ENCODE data around the gene SLC16A5. TPM values are rescaled to one million over a fixed set of nuclear protein-coding genes. Genes with fewer than 3 reads are reported as not detected.
"Not testable (repeated sequence)": the region's sequence is repeated elsewhere in the genome, so short reads cannot be mapped to it uniquely, and the experiment has no call there.

Gene SLC16A5
- total RNA-seq, 3 donors from 2014 or later (not counting 1 experiment from before 2014, with no cell fraction given), result 6.3 to 11.2 (median 10.0) TPM

DNA sequence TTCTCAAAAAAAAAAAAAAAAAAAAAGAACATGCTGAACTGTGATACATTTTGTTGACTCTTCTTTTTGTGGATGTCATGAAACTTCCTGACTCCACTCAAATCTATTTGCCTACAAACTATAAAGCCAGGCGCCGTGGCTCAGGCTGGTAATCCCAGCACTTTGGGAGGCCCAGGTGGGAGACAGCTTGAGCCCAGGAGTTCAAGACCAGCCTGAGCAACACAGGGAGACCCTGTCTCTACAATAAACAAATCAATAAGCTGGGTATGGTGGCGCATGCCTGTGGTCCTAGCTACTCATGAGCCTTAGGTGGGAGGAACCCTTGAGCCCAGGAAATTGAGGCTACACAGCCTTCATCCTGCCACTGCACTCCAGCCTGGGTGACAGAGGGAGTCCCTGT lies 45.2 kb downstream of the SLC16A5 start:
- intact Hi-C loops (cut with micrococcal nuclease), result loop anchor here (5.0 kb wide), 1 partner anchor 39 kb away; no protein-coding TSS in a partner anchor
- TF ChIP-seq, protein P1, sequence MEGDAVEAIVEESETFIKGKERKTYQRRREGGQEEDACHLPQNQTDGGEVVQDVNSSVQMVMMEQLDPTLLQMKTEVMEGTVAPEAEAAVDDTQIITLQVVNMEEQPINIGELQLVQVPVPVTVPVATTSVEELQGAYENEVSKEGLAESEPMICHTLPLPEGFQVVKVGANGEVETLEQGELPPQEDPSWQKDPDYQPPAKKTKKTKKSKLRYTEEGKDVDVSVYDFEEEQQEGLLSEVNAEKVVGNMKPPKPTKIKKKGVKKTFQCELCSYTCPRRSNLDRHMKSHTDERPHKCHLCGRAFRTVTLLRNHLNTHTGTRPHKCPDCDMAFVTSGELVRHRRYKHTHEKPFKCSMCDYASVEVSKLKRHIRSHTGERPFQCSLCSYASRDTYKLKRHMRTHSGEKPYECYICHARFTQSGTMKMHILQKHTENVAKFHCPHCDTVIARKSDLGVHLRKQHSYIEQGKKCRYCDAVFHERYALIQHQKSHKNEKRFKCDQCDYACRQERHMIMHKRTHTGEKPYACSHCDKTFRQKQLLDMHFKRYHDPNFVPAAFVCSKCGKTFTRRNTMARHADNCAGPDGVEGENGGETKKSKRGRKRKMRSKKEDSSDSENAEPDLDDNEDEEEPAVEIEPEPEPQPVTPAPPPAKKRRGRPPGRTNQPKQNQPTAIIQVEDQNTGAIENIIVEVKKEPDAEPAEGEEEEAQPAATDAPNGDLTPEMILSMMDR (IDR thresholded peaks at IDR 0.05), result no peak
- H3K4me3 ChIP-seq (ENCODE audit: low read length), result no peak overlapping the region
- H3K4me1 Mint-ChIP-seq, result peaks cover 7 to 18% of the 10 kb centered on the region in 2 donors
- no peaks in the 10 kb centered on the region for H3K27me3 ChIP-seq (ENCODE audit: control insufficient read depth, insufficient read depth, low read length)
- H3K36me3 ChIP-seq (ENCODE audit: control insufficient read depth, insufficient read depth, low read length), result peaks cover 9% of the 10 kb centered on the region
- DNase-seq, result no peak
- peaks cover 21% of the 10 kb centered on the region for H3K4me1 ChIP-seq (ENCODE audit: control insufficient read depth, insufficient read depth, low read length)
- H3K36me3 Mint-ChIP-seq, result no peaks in the 10 kb centered on the region
- H3K9me3 Mint-ChIP-seq, result no peaks in the 10 kb centered on the region
- WGBS (ENCODE audit: insufficient coverage), result 100% methylated on average over 3 of the region's 3 CpGs
- H3K27ac Mint-ChIP-seq, result no peak overlapping the region
- H3K9me3 ChIP-seq (ENCODE audit: control insufficient read depth, insufficient read depth, low read length), result no peaks in the 10 kb centered on the region
- no peak overlapping the region for H3K4me3 Mint-ChIP-seq
- H3K27ac ChIP-seq (ENCODE audit: low read length), result no peak overlapping the region
- ATAC-seq, result no peak
- no peaks in the 10 kb centered on the region for H3K27me3 Mint-ChIP-seq (ENCODE audit: low read depth in 2 of 2)

GRCh38 chr17:75133607-75134347 lies 46.0 kb downstream of the SLC16A5 start:
- not testable (repeated sequence) for H3K27me3 Mint-ChIP-seq (ENCODE audit: low read depth in 2 of 2); DNase-seq; H3K27me3 ChIP-seq (ENCODE audit: control insufficient read depth, insufficient read depth, low read length); H3K9me3 ChIP-seq (ENCODE audit: control insufficient read depth, insufficient read depth, low read length); H3K36me3 ChIP-seq (ENCODE audit: control insufficient read depth, insufficient read depth, low read length); ATAC-seq; H3K9me3 Mint-ChIP-seq; H3K27ac Mint-ChIP-seq; H3K27ac ChIP-seq (ENCODE audit: low read length); H3K4me3 Mint-ChIP-seq; H3K4me3 ChIP-seq (ENCODE audit: low read length); H3K36me3 Mint-ChIP-seq
- intact Hi-C loops (cut with micrococcal nuclease), result loop anchor here (5.0 kb wide), 1 partner anchor 39 kb away; no protein-coding TSS in a partner anchor
- H3K4me1 ChIP-seq (ENCODE audit: control insufficient read depth, insufficient read depth, low read length), result peaks cover 21% of the 10 kb centered on the region
- H3K4me1 Mint-ChIP-seq, result peaks cover 7 to 18% of the 10 kb centered on the region in 2 donors
- 96% methylated on average over 14 of the region's 14 CpGs for WGBS (ENCODE audit: insufficient coverage)

DNA sequence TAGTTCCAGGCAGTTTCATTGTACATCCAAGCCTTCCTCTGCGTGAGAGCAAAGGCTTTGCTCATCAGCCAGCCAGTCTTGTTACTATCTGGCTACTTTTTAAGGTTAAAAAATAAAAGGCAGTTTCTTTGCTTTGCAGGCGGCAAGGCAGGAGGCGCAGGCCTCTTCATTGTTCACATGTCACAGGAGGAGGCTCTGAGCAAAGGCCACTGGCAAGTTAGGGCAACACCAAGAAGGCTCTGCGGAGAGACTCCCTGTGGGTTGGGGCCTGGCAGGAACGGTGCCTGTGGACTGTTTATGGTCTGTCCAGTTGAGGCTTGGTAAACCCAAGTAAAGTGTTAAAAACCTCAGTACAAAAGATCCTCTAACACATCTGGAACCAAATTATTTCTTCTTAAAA lies 47.7 kb downstream of the SLC16A5 start:
- Histone ChIP-seq H3K4me1 (ENCODE audit: control insufficient read depth, insufficient read depth, low read length) (peaks cover 17% of the 10 kb centered on the region), H3K27ac (ENCODE audit: low read length) (no peak overlapping the region), H3K9me3 (ENCODE audit: control insufficient read depth, insufficient read depth, low read length) (no peaks in the 10 kb centered on the region), H3K36me3 (ENCODE audit: control insufficient read depth, insufficient read depth, low read length) (peaks cover 5% of the 10 kb centered on the region), H3K4me3 (ENCODE audit: low read length) (no peak overlapping the region), H3K27me3 (ENCODE audit: control insufficient read depth, insufficient read depth, low read length) (no peaks in the 10 kb centered on the region)
- no peak overlapping the region for H3K27ac Mint-ChIP-seq
- intact Hi-C loops (cut with micrococcal nuclease), result no loop called here
- H3K4me1 Mint-ChIP-seq, result peaks cover 6 to 12% of the 10 kb centered on the region in 2 donors
- DNase-seq, result no peak
- no peaks in the 10 kb centered on the region for H3K9me3 Mint-ChIP-seq
- no peak for ATAC-seq
- H3K36me3 Mint-ChIP-seq, result no peaks in the 10 kb centered on the region
- H3K4me3 Mint-ChIP-seq, result no peak overlapping the region
- WGBS (ENCODE audit: insufficient coverage), result 86% methylated on average over 5 of the region's 5 CpGs
- TF ChIP-seq, protein P1 (IDR thresholded peaks at IDR 0.05), result no peak
- H3K27me3 Mint-ChIP-seq (ENCODE audit: low read depth in 2 of 2), result no peaks in the 10 kb centered on the region

DNA sequence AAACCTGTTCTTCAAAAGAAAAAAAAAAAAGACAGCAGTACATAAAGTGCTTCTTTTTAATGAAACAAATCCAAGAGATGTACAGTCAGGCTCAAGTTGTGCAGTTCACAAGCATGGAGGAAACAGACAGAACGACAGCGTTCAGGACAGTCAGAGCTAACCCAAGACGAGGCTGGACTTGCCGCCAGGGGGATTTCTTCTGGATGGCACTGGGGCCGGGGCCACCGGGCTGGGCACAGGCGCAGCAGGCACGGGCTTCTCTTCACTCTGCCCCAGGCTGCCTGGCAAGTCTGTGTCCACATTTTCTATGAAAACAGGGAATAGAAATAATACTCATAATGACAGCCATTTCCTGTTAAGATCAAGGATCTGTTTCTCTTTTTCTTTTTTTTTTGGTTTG lies 48.2 kb downstream of the SLC16A5 start:
- H3K4me3 Mint-ChIP-seq, result no peak overlapping the region
- H3K36me3 Mint-ChIP-seq, result no peaks in the 10 kb centered on the region
- intact Hi-C loops (cut with micrococcal nuclease), result no loop called here
- TF ChIP-seq, protein P1 (IDR thresholded peaks at IDR 0.05), result no peak
- Histone ChIP-seq H3K4me1 (ENCODE audit: control insufficient read depth, insufficient read depth, low read length) (peaks cover 17% of the 10 kb centered on the region), H3K27me3 (ENCODE audit: control insufficient read depth, insufficient read depth, low read length) (no peaks in the 10 kb centered on the region), H3K4me3 (ENCODE audit: low read length) (no peak overlapping the region), H3K36me3 (ENCODE audit: control insufficient read depth, insufficient read depth, low read length) (peaks cover 5% of the 10 kb centered on the region), H3K27ac (ENCODE audit: low read length) (no peak overlapping the region), H3K9me3 (ENCODE audit: control insufficient read depth, insufficient read depth, low read length) (no peaks in the 10 kb centered on the region)
- H3K9me3 Mint-ChIP-seq, result no peaks in the 10 kb centered on the region
- ATAC-seq (no peak), DNase-seq (no peak)
- no peaks in the 10 kb centered on the region for H3K27me3 Mint-ChIP-seq (ENCODE audit: low read depth in 2 of 2)
- H3K27ac Mint-ChIP-seq, result no peak overlapping the region
- H3K4me1 Mint-ChIP-seq, result peaks cover 7 to 12% of the 10 kb centered on the region in 2 donors
- 94% methylated on average over 8 of the region's 8 CpGs for WGBS (ENCODE audit: insufficient coverage)

DNA sequence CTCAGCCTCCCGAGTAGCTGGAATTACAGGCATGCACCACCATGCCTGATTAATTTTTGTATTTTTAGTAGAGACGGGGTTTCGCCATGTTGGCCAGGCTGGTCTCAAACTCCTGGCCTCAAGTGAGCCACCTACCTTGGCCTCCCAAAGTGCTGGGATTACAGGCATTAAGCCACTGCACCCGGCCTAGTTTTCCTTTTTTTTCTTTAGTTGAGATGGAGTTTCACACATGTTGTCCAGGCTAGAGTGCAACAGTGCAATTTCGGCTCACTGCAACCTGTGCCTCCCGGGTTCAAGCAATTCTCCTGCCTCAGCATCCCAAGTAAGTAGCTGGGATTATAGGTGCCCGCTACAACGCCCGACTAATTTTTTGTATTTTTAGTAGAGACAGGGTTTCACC lies 50.0 kb downstream of the SLC16A5 start:
- H3K27me3 Mint-ChIP-seq (ENCODE audit: low read depth in 2 of 2), result not testable (repeated sequence)
- 100% methylated on average over 9 of the region's 9 CpGs for WGBS (ENCODE audit: insufficient coverage)

More for the DNA sequence above, 50.0 kb downstream of the SLC16A5 start:
- H3K36me3 Mint-ChIP-seq; DNase-seq; H3K9me3 ChIP-seq (ENCODE audit: control insufficient read depth, insufficient read depth, low read length); H3K4me3 ChIP-seq (ENCODE audit: low read length); intact Hi-C loops (cut with micrococcal nuclease); H3K27ac ChIP-seq (ENCODE audit: low read length); H3K27me3 ChIP-seq (ENCODE audit: control insufficient read depth, insufficient read depth, low read length); H3K9me3 Mint-ChIP-seq; H3K36me3 ChIP-seq (ENCODE audit: control insufficient read depth, insufficient read depth, low read length); ATAC-seq; H3K4me3 Mint-ChIP-seq; H3K27ac Mint-ChIP-seq: not testable (repeated sequence)
- peaks cover 12 to 17% of the 10 kb centered on the region in 2 donors for H3K4me1 Mint-ChIP-seq
- peaks cover 17% of the 10 kb centered on the region for H3K4me1 ChIP-seq (ENCODE audit: control insufficient read depth, insufficient read depth, low read length)

Measured in natural killer cell (primary cell).